SU-DHL-6 (cell line): ENCODE measurements around the gene TBL1X.

Experiments used
- EZH2phosphoT487 ChIP-seq: fragments of 200-600 bp; sonication (generic), shearing (Covaris generic); conservative IDR thresholded peaks from 2 replicates; pipeline ENCODE4 v1.6.1; 2018; ENCODE audit warnings: mild to moderate bottlenecking, antibody characterized with exemption, low read length, moderate library complexity, mixed read lengths
- TF ChIP-seq, protein P1 (sequence below): fragments of 200-600 bp; sonication (generic); IDR thresholded peaks from one replicate; pipeline ENCODE4 v1.5.1; 2017; ENCODE audit warnings: antibody characterized with exemption, mild to moderate bottlenecking, low read length, moderate library complexity; ENCODE audit not compliant: insufficient read depth, poor library complexity, severe bottlenecking

DNA sequence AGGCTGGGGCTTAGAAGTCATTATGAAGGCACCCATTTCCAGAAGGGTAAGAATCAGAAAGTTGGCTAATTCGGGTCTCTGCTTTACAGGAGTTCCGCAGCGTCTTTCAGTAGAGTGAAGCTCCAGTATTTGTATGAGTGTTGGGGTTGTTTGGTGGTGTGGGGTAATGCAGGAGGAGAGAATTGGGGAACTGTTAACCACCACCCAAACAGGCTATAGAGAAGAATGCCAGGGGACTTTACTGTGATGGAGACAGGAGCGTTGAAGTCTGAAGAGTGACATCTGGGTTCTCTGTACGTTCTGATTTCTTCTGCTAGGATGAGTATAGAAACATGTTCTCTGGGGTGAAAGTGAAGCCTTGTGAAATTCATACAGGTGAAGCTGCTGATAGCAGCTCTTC, 96.3 kb downstream of the TBL1X start:
- TF ChIP-seq, protein P1, sequence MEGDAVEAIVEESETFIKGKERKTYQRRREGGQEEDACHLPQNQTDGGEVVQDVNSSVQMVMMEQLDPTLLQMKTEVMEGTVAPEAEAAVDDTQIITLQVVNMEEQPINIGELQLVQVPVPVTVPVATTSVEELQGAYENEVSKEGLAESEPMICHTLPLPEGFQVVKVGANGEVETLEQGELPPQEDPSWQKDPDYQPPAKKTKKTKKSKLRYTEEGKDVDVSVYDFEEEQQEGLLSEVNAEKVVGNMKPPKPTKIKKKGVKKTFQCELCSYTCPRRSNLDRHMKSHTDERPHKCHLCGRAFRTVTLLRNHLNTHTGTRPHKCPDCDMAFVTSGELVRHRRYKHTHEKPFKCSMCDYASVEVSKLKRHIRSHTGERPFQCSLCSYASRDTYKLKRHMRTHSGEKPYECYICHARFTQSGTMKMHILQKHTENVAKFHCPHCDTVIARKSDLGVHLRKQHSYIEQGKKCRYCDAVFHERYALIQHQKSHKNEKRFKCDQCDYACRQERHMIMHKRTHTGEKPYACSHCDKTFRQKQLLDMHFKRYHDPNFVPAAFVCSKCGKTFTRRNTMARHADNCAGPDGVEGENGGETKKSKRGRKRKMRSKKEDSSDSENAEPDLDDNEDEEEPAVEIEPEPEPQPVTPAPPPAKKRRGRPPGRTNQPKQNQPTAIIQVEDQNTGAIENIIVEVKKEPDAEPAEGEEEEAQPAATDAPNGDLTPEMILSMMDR, result no peak
- no peak for TF ChIP-seq EZH2phosphoT487
